NCI-H128 (cell line): ENCODE results near the gene CORIN.

Experiments used
- DNase-seq: peaks from one replicate; lab custom pipeline; 2025; ENCODE audit not compliant: unreplicated experiment; lab: John Stamatoyannopoulos, UW

The CORIN gene

GRCh38 chr4:47837908-47838294 is at the start of gene CORIN:
CORIN (minus strand) TSS chr4:47838067; CDS start chr4:47837949, 118 bp downstream.
- no peak for DNase-seq

GRCh38 chr4:47882228-47882627 is 44.4 kb upstream of the CORIN start:
- DNase-seq = no peak

- DNase-seq = no peak
Measured at GRCh38 chr4:47879458-47879857, 41.6 kb upstream of the CORIN start.

- DNase-seq = no peak
Measured at GRCh38 chr4:47876784-47877546, 39.1 kb upstream of the CORIN start.

GRCh38 chr4:47876310-47876709 is 38.4 kb upstream of the CORIN start:
- no peak for DNase-seq

GRCh38 chr4:47873877-47874541 is 36.1 kb upstream of the CORIN start:
- no peak for DNase-seq

GRCh38 chr4:47863486-47863885 is 25.6 kb upstream of the CORIN start:
- no peak for DNase-seq

GRCh38 chr4:47862297-47862696 is 24.4 kb upstream of the CORIN start:
- no peak for DNase-seq

GRCh38 chr4:47860305-47860704 is 22.4 kb upstream of the CORIN start:
- no peak for DNase-seq

GRCh38 chr4:47858006-47858405 is 20.1 kb upstream of the CORIN start:
- DNase-seq = no peak

GRCh38 chr4:47856713-47857112 is 18.8 kb upstream of the CORIN start:
- no peak for DNase-seq

- DNase-seq = no peak
Measured at GRCh38 chr4:47855350-47855749, 17.5 kb upstream of the CORIN start.

GRCh38 chr4:47852136-47852535 is 14.3 kb upstream of the CORIN start:
- no peak for DNase-seq

- no peak for DNase-seq
Measured at GRCh38 chr4:47849466-47849865, 11.6 kb upstream of the CORIN start.

- no peak for DNase-seq
Measured at GRCh38 chr4:47848041-47848440, 10.2 kb upstream of the CORIN start.

- no peak for DNase-seq
Measured at GRCh38 chr4:47842985-47843384, 5.1 kb upstream of the CORIN start.

GRCh38 chr4:47840291-47840690 is 2.4 kb upstream of the CORIN start:
- DNase-seq = no peak

GRCh38 chr4:47839259-47839658 is 1.4 kb upstream of the CORIN start:
- DNase-seq = no peak

- no peak for DNase-seq
Measured at GRCh38 chr4:47838445-47838844, 578 bp upstream of the CORIN start.

- DNase-seq = no peak
Measured at GRCh38 chr4:47837094-47837907, 566 bp downstream of the CORIN start.

- no peak for DNase-seq
Measured at GRCh38 chr4:47836641-47837093, 1.2 kb downstream of the CORIN start.

GRCh38 chr4:47835494-47835893 is 2.4 kb downstream of the CORIN start:
- no peak for DNase-seq
